Sigmoid colon (tissue), 4 donors: Measurements from ENCODE around the gene ELMO1.

Source experiments
- CTCF ChIP-seq, 4 experiments: fragments of 450-650 bp in 3 of 4; fragments of 200-600 bp in 1 of 4; IDR thresholded peaks; one replicate each; pipeline ENCODE4 v1.5.1; 2016 to 2019; ENCODE audit warnings: antibody characterized with exemption in 4 of 4, mild to moderate bottlenecking in 3 of 4, moderate library complexity in 2 of 4
- EP300 ChIP-seq, 4 donors: sonication (generic); formaldehyde crosslinking; IDR thresholded peaks; one replicate each; pipeline ENCODE4 v1.6.1; 2017; ENCODE audit warnings: antibody characterized with exemption in 4 of 4
- POLR2A ChIP-seq, 2 donors: fragments of 450-650 bp; IDR thresholded peaks; one replicate each; pipeline ENCODE4 v1.6.1; 2016; ENCODE audit warnings: antibody characterized with exemption in 2 of 2, mild to moderate bottlenecking in 2 of 2, moderate library complexity in 2 of 2
- POLR2AphosphoS5 ChIP-seq, 4 donors: sonication (generic); formaldehyde crosslinking; IDR thresholded peaks; one replicate each; pipeline ENCODE4 v1.6.1; 2017; ENCODE audit warnings: antibody characterized with exemption in 4 of 4

- TF ChIP-seq POLR2AphosphoS5 (IDR thresholded peaks at IDR 0.05) (no peak), POLR2A (IDR thresholded peaks at IDR 0.05) (no peak), CTCF (IDR thresholded peaks at IDR 0.05) (peak; percentile 62 to 89 (median 78)), EP300 (IDR thresholded peaks at IDR 0.05) (no peak)
Measured at GRCh38 chr7:37198906-37199485, 249.7 kb downstream of the ELMO1 start.
